GM21528 (cell line): Measurements from ENCODE around the gene MUSTN1.

Experiments
- ATAC-seq: cut with Tn5 transposase; IDR thresholded peaks from one replicate; pipeline ENCODE4 v1.9.1; 2021; ENCODE audit warnings: mild to moderate bottlenecking, moderate library complexity; ENCODE audit not compliant: unreplicated experiment, low FRiP score

Gene MUSTN1

DNA sequence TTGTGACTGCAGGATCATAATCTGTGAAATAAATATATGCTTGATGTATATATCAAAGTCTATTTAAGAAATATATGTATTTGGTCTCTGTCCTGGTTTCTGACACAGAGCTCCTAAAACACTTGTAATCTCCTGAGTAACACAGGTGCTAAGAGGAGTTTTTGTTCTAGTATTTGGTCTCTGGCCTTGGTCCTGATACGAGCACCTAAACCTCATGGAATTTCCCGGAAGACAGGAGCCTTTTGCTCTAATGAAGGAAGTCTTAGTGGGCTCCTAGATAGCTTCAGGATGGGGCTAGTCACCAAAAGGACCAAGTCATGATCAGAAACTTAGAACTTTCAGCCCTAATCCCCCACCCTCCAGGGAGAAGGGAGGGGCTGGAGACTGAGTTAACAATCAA, 19.2 kb upstream of the MUSTN1 start:
- no peak for ATAC-seq

- ATAC-seq: no peak
These were observed 17.6 kb upstream of the MUSTN1 start for GRCh38 chr3:52852419-52852818.

DNA sequence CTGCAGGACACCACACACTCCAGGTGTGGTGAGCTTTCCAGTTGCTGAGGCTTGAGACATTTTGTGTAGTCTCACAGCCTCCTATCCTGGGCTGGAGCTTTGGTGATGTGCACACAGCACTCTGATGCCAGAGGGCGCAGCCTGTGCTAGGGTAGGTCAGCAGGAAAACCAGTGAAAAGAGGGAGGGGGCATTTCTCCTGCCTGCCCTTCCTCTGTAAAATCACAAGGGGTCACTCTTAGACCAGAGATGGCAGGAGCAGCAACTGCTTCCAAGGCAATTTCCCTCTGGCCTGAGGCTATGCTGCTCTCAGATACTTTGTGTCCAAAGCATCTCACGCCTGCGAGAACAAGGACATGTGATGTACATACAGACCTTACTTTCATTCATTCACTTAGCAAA, 16.5 kb upstream of the MUSTN1 start:
- ATAC-seq: no peak

DNA sequence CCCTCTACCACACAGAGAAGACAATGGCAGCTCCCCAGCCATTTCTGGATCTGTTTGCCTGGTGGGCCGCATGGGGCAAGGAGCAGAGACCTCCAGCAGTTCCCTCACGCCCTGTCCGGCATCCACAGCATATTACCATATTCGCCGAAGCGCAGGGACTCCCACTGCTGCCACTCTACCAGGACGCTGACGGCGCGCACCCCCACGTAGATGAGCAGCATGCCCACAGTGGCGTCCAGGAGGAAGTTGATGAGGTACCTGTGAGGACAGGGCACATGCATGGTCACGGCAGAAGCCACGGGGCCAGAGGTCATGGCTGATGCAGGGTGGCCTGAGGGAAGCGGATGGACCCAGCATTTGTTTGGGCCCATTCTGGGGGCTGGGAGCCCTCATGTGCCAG, 14.8 kb upstream of the MUSTN1 start:
- no peak for ATAC-seq

DNA sequence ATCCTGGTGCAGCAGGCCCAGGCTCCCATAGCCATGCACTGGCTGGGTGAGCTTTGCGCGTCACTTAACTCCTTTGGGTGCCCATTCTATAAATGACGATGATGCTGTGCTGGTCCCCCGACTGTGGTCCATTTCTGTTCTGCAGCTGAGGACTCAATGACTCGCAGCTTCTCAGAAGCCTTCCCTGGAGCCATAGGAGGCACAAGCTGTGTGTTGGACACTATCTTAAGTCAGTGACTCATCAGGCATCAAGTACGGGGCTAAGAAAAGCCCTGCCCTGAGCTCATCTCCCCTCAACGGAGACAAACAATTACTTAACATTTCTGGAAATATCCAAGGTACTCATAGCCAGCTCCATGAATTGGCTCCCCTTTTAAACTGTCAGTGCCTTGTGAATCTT, 13.8 kb upstream of the MUSTN1 start:
- ATAC-seq: no peak

DNA sequence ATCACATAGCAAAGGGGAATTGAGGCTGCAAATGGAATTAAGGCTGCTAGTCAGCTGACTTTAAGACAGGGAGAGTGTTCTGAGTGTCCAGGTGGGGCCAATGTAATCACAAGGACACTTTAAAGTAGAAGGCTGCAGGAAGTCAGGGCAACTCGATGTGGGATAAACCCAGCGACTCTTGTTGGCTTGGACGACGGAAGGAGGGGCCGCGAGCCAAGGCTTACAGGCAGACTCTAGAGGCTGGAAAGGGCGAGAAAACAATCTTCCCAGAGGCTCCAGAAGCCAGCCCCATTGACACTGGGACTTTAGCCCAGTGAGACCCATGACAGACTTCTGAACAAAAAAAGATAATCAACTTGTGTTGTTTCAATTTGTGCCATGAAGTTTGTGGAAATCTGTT, 12.9 kb upstream of the MUSTN1 start:
- no peak for ATAC-seq

DNA sequence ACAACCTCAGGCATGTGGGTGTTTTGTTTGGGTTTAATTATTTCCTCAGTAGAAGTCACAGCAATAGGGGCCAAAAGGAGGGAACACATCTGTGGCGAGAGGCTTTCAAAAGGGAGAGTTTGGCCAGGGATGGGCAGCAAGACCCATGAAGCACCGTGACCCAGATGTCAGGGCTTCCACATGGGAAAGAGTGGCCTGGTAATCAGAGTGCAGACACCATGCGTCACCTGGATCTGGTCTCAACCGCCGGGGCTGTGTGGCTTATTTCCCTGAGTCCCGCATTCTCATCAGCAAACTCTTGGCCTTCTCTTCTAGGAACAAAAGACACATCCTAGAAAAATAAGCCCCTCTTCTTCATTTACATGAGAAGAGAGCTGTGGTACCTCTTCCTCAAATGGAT, 12.4 kb upstream of the MUSTN1 start:
- ATAC-seq: no peak

GRCh38 chr3:52846432-52846965, 11.7 kb upstream of the MUSTN1 start:
- no peak for ATAC-seq

- ATAC-seq: no peak
These were observed 11.0 kb upstream of the MUSTN1 start for GRCh38 chr3:52845691-52846431.

DNA sequence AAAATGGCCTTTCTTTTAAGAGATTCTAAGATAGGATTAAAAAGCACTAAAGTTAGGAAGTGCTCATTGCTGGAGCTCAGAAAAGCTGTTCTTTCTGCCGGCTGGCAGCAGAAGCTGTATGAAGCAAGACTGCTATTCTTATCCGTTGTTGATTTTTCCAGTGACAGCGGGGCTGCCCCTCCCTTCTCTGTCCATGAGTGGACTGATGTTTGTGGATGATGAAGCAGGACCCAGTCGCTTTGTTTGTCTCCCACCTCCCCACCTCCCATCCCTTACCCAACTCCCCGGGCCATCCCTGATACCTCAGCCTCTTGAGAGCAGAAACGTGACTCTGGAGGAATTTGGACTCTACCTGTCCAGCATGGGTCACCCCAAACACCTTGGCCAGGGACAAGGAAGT, 10.3 kb upstream of the MUSTN1 start:
- no peak for ATAC-seq

GRCh38 chr3:52844290-52844975, 9.6 kb upstream of the MUSTN1 start:
- ATAC-seq: no peak

GRCh38 chr3:52843881-52844280, 9.1 kb upstream of the MUSTN1 start:
- no peak for ATAC-seq

DNA sequence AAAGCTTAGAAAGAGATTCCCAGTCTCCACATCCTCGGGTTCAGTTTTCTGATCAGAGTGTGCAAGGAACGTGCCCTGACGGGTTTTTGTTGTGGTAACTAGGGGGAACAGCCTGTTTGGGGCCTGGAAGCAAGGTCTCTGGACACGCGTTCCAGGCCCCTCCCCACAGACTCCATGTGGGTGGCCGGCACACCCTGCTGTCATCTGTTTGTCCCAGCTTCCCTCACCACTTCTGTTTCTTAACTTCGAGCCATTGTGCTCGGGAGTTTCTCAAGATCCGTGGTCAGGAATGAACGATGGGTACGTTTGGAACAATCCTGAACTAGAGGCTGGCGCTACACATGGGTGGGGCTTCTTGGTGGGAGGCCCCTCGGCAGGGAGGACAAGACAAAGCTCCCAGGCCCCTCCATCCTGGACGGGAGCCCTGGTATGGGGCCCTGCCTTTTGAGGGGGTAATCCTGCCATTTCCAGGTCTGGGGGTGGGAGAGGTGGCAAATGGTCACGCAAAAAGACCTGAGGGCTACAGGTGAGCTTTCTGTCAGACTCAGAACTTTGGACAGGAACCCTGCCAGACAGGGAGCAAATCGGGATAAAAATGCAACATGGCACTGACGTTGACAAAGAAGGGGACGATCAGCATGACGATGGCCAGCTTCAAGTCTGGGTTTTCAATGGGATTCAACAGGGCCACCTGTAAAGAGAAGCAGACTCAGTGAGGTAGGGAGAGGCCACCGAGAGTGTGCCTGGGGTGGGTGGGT, 8.5 kb upstream of the MUSTN1 start:
- no peak for ATAC-seq

DNA sequence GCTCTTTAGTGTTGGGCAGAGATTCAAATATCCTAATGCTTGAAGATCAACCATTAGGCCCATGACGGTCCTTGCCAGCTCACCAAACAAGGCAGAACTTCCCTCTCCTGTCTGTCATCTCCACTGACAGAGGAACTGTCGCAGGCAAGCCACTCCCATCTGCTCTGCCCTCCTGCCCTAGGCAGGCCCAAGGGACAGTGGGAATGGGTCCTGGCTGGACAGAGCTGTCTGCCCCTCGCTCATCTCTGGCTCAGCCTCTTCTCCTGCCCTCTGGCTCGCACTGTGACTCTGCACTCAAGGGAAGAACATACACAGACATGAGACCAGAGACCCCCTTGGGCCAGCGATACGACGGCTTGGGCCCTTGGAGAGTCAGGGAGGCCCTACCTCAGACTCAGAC, 7.6 kb upstream of the MUSTN1 start:
- no peak for ATAC-seq

- ATAC-seq: no peak
These were observed 7.1 kb upstream of the MUSTN1 start for GRCh38 chr3:52841981-52842340.

DNA sequence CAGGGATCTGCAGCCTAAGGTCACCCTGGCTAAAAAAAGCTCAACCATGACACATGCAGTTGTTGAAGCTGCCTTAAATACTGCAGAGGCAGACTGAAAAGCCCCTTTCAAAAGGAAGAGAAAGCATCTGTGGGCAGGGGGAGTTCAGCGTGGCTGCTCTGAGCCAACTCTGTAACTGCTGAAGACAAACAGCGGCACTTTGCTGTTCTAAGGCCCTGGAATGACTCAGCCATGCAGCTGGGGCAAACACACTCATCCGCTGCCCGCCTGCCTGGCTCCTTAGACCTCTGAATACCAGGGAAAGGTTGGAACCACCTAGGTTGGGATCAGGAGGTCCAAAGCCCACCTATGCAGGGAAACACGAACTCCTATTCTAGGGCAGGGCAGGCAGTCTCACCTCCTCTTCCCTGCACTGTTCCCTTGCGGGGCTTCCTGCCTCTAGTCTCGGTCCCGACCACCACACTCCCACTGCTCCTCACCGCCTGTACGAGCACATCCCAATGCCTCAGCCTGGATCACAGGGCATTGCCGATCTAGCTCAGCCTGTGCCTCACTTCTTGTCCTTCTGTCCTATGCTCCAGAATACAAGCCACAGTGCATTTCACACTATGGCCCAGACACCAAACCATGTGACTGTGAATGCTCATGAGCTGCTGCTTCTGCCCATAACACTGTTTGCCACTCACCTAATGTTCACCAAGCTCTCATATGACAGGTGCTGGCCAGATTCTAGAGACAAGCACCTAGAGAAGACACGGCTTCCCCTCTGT, 6.6 kb upstream of the MUSTN1 start:
- no peak for ATAC-seq

DNA sequence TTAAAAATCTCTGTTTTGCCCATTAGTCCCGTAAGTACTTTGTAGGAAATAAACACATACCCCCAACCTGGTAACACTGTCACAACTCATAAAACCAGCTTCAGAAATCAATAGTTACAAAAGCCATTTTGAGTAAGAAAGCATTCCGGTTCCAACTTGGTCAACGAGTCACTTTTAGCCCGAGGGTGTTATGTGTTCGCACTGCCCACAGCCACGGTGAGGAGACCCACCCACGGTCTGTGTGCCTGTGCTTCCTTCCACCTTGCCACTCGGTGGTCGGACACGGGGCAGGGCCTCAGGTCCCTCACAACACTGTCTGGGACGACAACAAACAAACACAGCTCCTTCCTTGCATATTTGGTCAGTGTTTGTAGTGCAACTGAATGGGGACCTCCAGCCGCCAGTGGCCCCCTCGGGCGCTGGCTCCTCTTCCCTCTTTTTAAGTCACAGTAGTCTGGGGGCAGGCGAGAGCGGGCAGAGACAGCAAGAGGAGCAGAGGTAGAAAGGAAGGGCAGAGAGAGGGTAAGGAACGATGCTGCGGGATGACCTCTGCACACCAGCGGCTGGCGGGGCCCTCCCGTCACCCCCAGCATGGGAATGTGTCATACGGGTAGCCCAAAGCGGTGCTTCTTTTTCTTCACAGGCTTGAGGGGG, 5.2 kb upstream of the MUSTN1 start:
- ATAC-seq: no peak

GRCh38 chr3:52839268-52839575, 4.4 kb upstream of the MUSTN1 start:
- no peak for ATAC-seq

DNA sequence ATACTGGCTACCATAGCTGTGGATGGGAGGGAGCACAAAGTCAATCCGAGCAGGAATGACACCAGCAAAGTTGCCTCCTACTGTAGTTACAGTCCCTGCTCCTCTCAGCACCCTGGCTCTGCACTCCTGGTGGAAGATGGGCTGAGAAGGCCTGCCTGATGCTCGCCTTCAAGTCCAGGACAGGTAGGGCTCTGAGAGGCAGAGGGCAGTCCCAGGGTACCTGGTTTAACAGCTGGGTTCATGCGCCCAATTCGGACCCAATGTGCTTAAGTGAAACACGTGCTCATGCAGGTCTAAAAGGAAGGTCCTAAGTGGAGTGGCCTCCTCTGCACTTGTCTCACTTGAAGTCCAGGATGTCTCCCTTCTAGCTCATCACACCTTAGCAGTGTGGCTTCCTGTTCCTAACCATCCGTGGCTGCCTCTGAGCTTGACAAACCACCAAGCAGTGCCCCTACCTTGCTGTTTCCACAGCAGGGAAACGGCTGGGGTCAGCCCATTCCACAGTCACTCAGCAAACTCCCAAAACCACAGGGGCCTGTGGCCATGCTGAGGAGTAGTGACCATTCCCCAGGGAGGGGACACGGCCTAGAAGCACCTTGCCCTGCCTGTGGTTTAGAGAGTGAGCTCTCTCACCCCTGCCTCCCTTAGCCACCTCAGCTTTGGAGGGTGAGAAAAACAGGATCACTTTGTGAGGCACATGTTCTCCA, 3.9 kb upstream of the MUSTN1 start:
- no peak for ATAC-seq

GRCh38 chr3:52836986-52837385, 2.2 kb upstream of the MUSTN1 start:
- ATAC-seq: no peak
